WTC11 (cell line): ENCODE results near the gene DGKG. TPM values are rescaled to one million over a fixed set of nuclear protein-coding genes. Genes with fewer than 3 reads are reported as not detected.

ENCODE experiments used
- ATAC-seq: fragments of 200-7000 bp; cut with Tn5 transposase; 2 replicates; pipeline ENCODE4 v1.10.0; 2021; ENCODE audit warnings: mild to moderate bottlenecking, moderate library complexity
- CTCF ChIA-PET: fragments of 300-600 bp; sonication (Branson Sonifier 250); formaldehyde crosslinking; loops from one replicate; lab custom pipeline; 2021; ENCODE audit warnings: antibody characterized with exemption; lab: Charles Lee
- POLR2A ChIA-PET: fragments of 350-600 bp; sonication (Branson Sonifier 250); formaldehyde crosslinking; loops from one replicate; lab custom pipeline; 2021; ENCODE audit warnings: antibody characterized with exemption; lab: Charles Lee
- DNase-seq: peaks from one replicate; pipeline ENCODE4 v3.0.0; 2021; ENCODE audit warnings: low spot score
- H3K27ac Mint-ChIP-seq: 2 replicates; pipeline ENCODE4 v1.8.0; 2021; ENCODE audit warnings: mixed read lengths
- H3K27me3 Mint-ChIP-seq: 2 replicates; pipeline ENCODE4 v1.8.0; 2021; ENCODE audit warnings: low read depth, mild to moderate bottlenecking, moderate library complexity, mixed read lengths
- H3K36me3 Mint-ChIP-seq: 2 replicates; pipeline ENCODE4 v1.8.0; 2021; ENCODE audit warnings: mixed read lengths
- H3K4me1 Mint-ChIP-seq: 2 replicates; pipeline ENCODE4 v1.8.0; 2022; ENCODE audit warnings: mixed read lengths
- H3K4me3 Mint-ChIP-seq: 2 replicates; pipeline ENCODE4 v1.8.0; 2021; ENCODE audit warnings: mild to moderate bottlenecking, moderate library complexity, mixed read lengths
- H3K9me3 Mint-ChIP-seq: 2 replicates; pipeline ENCODE4 v1.8.0; 2021; ENCODE audit warnings: mixed read lengths
- CBFB ChIP-seq: sonication (generic); formaldehyde crosslinking; IDR thresholded peaks from 2 replicates; pipeline ENCODE4 v1.8.1; 2022; ENCODE audit warnings: mild to moderate bottlenecking, low read depth, missing genetic modification reagents
- CREB1 ChIP-seq: sonication (generic); formaldehyde crosslinking; IDR thresholded peaks from 2 replicates; pipeline ENCODE4 v1.8.0; 2023; ENCODE audit warnings: mild to moderate bottlenecking, missing genetic modification reagents
- GABPB1 ChIP-seq: sonication (generic); formaldehyde crosslinking; IDR thresholded peaks from 2 replicates; pipeline ENCODE4 v1.8.1; 2023; ENCODE audit warnings: mild to moderate bottlenecking, missing genetic modification reagents
- GRHL2 ChIP-seq: fragments of 250-450 bp; sonication (Bioruptor Pico); IDR thresholded peaks from 2 replicates; pipeline ENCODE4 v1.8.0; 2022; ENCODE audit warnings: mild to moderate bottlenecking, moderate library complexity; ENCODE audit not compliant: insufficient replicate concordance, severe bottlenecking
- HMGA2 ChIP-seq: fragments of 250-450 bp; sonication (Bioruptor Pico); IDR thresholded peaks from 2 replicates; pipeline ENCODE4 v1.4.0; 2021; ENCODE audit warnings: mild to moderate bottlenecking, moderate library complexity
- NFATC4 ChIP-seq: fragments of 250-450 bp; sonication (Bioruptor Pico); IDR thresholded peaks from 2 replicates; pipeline ENCODE4 v1.9.0; 2021; ENCODE audit warnings: mild to moderate bottlenecking
- NFYB ChIP-seq: sonication (generic); formaldehyde crosslinking; conservative IDR thresholded peaks from 2 replicates; pipeline ENCODE4 v1.8.0; 2022; ENCODE audit warnings: low read depth, missing genetic modification reagents
- NR3C1 ChIP-seq: sonication (generic); formaldehyde crosslinking; conservative IDR thresholded peaks from 2 replicates; pipeline ENCODE4 v1.8.1; 2023; ENCODE audit warnings: low read depth, mild to moderate bottlenecking, missing genetic modification reagents
- PREB ChIP-seq: sonication (generic); formaldehyde crosslinking; IDR thresholded peaks from 2 replicates; pipeline ENCODE4 v1.8.1; 2022; ENCODE audit warnings: mild to moderate bottlenecking, missing genetic modification reagents, moderate library complexity, borderline replicate concordance
- ZNF263 ChIP-seq: sonication (generic); formaldehyde crosslinking; IDR thresholded peaks from 2 replicates; pipeline ENCODE4 v1.8.1; 2022; ENCODE audit warnings: low read depth, mild to moderate bottlenecking, moderate library complexity, missing genetic modification reagents
- ZNF423 ChIP-seq: fragments of 250-450 bp; sonication (Bioruptor Pico); IDR thresholded peaks from 2 replicates; pipeline ENCODE4 v2.1.2; 2022; ENCODE audit warnings: mild to moderate bottlenecking, moderate library complexity
- ZNF512 ChIP-seq: sonication (generic); formaldehyde crosslinking; IDR thresholded peaks from 2 replicates; pipeline ENCODE4 v1.8.1; 2022; ENCODE audit warnings: missing genetic modification reagents, borderline replicate concordance
- total RNA-seq: library from RNA; stranded (reverse); gene quantifications from 3 replicates; pipeline ENCODE4 v1.2.3, GENCODE V29; 2021
- TF ChIP-seq, protein P1 (sequence below): sonication (generic); formaldehyde crosslinking; IDR thresholded peaks from 2 replicates; pipeline ENCODE4 v1.8.1; 2023; ENCODE audit warnings: mild to moderate bottlenecking, moderate library complexity, missing genetic modification reagents
- TF ChIP-seq, protein P2 (sequence below): fragments of 250-450 bp; sonication (Bioruptor Pico); IDR thresholded peaks from 2 replicates; pipeline ENCODE4 v1.8.0; 2021; ENCODE audit warnings: mild to moderate bottlenecking
- TF ChIP-seq, protein P3 (sequence below): sonication (generic); formaldehyde crosslinking; IDR thresholded peaks from 2 replicates; pipeline ENCODE4 v1.8.1; 2023; ENCODE audit warnings: mild to moderate bottlenecking, missing genetic modification reagents, borderline replicate concordance
- TF ChIP-seq, protein P4 (sequence below): sonication (generic); formaldehyde crosslinking; IDR thresholded peaks from 2 replicates; pipeline ENCODE4 v1.8.0; 2022; ENCODE audit warnings: mild to moderate bottlenecking, missing genetic modification reagents

The DGKG gene
- total RNA-seq, 1 experiment from 2014 or later: 0.92 TPM

GRCh38 chr3:186411089-186411488 lies 49.1 kb upstream of the DGKG start (continued):
- TF ChIP-seq CREB1 (CRISPR knock-in tag): no peak
- TF ChIP-seq, protein P1, sequence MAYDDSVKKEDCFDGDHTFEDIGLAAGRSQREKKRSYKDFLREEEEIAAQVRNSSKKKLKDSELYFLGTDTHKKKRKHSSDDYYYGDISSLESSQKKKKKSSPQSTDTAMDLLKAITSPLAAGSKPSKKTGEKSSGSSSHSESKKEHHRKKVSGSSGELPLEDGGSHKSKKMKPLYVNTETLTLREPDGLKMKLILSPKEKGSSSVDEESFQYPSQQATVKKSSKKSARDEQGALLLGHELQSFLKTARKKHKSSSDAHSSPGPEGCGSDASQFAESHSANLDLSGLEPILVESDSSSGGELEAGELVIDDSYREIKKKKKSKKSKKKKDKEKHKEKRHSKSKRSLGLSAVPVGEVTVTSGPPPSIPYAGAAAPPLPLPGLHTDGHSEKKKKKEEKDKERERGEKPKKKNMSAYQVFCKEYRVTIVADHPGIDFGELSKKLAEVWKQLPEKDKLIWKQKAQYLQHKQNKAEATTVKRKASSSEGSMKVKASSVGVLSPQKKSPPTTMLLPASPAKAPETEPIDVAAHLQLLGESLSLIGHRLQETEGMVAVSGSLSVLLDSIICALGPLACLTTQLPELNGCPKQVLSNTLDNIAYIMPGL: no peak

DNA sequence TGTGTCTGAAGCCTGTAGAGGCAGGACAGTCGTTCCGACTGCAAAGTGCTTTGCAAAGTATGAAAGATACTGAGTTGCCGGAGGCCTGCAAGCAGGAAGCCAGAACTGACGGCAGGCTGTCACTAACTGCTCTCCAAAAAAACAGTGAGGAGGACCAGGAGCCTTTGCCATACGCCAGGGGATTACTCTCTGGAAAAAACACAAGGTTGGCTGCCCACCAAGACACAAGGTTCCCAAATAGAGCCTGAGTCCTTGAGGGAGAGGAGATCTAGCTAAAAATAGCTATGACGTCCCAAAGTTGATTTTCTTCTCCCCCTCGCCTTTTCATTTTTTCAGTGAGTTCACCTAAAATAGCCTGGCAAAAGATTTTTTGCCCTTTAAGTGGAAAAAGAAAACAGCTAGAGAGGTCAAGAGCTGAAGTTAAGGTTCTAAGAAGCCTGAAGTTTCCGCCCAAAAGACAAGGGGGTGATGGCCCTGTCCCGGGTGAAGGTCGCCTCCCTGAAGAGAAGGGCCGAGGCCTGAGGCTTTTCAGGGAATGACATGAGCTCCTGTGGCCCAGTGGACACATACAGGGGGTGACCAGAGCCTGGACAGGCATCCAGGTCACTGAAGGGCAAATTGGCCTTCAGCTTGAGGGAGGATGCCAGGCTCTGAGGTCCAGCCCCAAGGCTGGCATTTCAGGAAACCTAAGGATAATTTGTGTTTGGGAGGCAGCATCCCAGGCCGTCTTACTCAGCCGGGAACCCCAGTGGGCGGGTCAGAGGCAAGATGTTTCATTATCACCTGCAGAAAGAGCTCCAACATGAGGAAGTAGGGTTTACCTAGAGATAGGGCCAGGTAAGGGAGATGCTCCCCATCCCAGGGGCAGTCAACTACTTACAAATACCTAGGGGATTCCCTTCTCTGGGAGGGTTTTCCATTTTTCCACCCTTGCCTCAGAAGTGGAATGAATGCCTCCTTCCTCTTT lies 44.9 kb upstream of the DGKG start:
- no peaks in the 10 kb centered on the region; the same call in 1 of the 2 replicates for H3K9me3 Mint-ChIP-seq
- no peak overlapping the region for H3K4me3 Mint-ChIP-seq
- ChIA-PET CTCF (no interaction called here), POLR2A (no interaction called here)
- TF ChIP-seq, protein P2, sequence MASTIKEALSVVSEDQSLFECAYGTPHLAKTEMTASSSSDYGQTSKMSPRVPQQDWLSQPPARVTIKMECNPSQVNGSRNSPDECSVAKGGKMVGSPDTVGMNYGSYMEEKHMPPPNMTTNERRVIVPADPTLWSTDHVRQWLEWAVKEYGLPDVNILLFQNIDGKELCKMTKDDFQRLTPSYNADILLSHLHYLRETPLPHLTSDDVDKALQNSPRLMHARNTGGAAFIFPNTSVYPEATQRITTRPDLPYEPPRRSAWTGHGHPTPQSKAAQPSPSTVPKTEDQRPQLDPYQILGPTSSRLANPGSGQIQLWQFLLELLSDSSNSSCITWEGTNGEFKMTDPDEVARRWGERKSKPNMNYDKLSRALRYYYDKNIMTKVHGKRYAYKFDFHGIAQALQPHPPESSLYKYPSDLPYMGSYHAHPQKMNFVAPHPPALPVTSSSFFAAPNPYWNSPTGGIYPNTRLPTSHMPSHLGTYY: no peak
- no peak for TF ChIP-seq NFYB (CRISPR knock-in tag)
- TF ChIP-seq CBFB: no peak
- no peak for TF ChIP-seq NFATC4 (CRISPR knock-in tag)
- TF ChIP-seq NR3C1 (CRISPR knock-in tag): no peak
- TF ChIP-seq ZNF263 (CRISPR knock-in tag): no peak
- TF ChIP-seq GRHL2 (CRISPR knock-in tag): no peak
- TF ChIP-seq, protein P3, sequence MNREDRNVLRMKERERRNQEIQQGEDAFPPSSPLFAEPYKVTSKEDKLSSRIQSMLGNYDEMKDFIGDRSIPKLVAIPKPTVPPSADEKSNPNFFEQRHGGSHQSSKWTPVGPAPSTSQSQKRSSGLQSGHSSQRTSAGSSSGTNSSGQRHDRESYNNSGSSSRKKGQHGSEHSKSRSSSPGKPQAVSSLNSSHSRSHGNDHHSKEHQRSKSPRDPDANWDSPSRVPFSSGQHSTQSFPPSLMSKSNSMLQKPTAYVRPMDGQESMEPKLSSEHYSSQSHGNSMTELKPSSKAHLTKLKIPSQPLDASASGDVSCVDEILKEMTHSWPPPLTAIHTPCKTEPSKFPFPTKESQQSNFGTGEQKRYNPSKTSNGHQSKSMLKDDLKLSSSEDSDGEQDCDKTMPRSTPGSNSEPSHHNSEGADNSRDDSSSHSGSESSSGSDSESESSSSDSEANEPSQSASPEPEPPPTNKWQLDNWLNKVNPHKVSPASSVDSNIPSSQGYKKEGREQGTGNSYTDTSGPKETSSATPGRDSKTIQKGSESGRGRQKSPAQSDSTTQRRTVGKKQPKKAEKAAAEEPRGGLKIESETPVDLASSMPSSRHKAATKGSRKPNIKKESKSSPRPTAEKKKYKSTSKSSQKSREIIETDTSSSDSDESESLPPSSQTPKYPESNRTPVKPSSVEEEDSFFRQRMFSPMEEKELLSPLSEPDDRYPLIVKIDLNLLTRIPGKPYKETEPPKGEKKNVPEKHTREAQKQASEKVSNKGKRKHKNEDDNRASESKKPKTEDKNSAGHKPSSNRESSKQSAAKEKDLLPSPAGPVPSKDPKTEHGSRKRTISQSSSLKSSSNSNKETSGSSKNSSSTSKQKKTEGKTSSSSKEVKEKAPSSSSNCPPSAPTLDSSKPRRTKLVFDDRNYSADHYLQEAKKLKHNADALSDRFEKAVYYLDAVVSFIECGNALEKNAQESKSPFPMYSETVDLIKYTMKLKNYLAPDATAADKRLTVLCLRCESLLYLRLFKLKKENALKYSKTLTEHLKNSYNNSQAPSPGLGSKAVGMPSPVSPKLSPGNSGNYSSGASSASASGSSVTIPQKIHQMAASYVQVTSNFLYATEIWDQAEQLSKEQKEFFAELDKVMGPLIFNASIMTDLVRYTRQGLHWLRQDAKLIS (CRISPR knock-in tag): no peak
- no peak for TF ChIP-seq ZNF423 (CRISPR knock-in tag)
- TF ChIP-seq ZNF512: no peak
- TF ChIP-seq, protein P4, sequence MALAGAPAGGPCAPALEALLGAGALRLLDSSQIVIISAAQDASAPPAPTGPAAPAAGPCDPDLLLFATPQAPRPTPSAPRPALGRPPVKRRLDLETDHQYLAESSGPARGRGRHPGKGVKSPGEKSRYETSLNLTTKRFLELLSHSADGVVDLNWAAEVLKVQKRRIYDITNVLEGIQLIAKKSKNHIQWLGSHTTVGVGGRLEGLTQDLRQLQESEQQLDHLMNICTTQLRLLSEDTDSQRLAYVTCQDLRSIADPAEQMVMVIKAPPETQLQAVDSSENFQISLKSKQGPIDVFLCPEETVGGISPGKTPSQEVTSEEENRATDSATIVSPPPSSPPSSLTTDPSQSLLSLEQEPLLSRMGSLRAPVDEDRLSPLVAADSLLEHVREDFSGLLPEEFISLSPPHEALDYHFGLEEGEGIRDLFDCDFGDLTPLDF (CRISPR knock-in tag): no peak
- no peak for TF ChIP-seq HMGA2 (CRISPR knock-in tag)
- no peak for TF ChIP-seq GABPB1 (CRISPR knock-in tag)
- TF ChIP-seq PREB (CRISPR knock-in tag): no peak
- H3K36me3 Mint-ChIP-seq: no peaks in the 10 kb centered on the region
- ATAC-seq (no peak), DNase-seq (no peak)
- H3K27me3 Mint-ChIP-seq: no peaks in the 10 kb centered on the region
- H3K27ac Mint-ChIP-seq: no peak overlapping the region
- H3K4me1 Mint-ChIP-seq: peaks cover 9% of the 10 kb centered on the region
